ENCODE measurements around the gene CCDC157. TPM values are rescaled to one million over a fixed set of nuclear protein-coding genes. Genes with fewer than 3 reads are reported as not detected.

CCDC157 gene
- total RNA-seq, 1 experiment from 2014 or later = 3.5 TPM

DNA sequence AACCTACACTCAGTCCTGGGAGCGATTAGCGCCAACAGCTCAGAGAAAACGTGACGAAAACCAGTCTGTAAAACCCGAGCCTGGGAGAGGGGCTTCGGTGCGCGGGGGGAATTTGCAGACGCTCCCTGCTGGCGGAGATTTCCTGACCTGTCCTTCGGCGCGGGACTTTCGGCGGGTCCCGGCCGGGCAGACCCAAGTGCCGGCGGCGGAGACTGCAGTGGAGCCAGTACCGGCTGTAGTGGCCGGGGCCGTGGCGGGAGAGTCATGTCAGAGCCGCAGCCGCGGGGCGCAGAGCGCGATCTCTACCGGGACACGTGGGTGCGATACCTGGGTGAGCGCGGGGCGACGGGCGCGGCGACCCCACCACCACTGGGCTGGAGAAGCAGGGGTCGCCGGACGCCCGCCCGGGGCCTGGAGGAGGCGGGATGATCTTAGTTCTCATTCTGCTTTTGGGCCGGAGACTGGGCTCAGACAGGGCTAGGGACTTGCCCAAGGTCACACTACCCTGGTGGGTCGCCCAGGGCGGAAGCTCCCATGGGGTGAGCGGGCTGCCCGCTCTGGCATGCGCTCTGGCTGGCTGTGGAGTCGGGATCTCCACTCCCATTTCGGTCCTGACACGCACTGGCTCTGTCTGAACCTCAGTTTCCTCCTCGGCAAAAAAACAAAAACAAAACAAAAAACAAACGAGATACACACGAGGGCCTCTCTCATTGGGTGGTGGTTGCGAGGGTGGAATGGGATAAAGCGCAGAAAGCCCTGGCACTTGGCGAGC, 69.0 kb downstream of the CCDC157 start, which contains the start of gene MTFP1:
Gene MTFP1 (plus strand): TSS at position 153 of the 772 bp plus-strand sequence. CDS start 112 bp downstream, at position 265.
- Histone ChIP-seq H3K4me3 (ENCODE audit: low read length) (peak within 1 kb of the TSS; percentile 71), H3F3A (ENCODE audit: low read length, unreplicated experiment) (no peaks in the 10 kb centered on the region), H3K27ac (ENCODE audit: low read length) (peak within 1 kb of the TSS; percentile 95), H3K36me3 (ENCODE audit: low read depth, low read length) (no peaks in the 10 kb centered on the region; the same call in 1 of the 2 replicates), H3K9me3 (ENCODE audit: low read length) (no peaks in the 10 kb centered on the region), H3K4me2 (ENCODE audit: low read length) (peak within 1 kb of the TSS; percentile 83), H3K9ac (ENCODE audit: low read length) (peak within 1 kb of the TSS; percentile 88), H3K79me2 (ENCODE audit: low read length) (peaks cover 32% of the 10 kb centered on the region), H3K9me2 (replicated peaks; ENCODE audit: low read length) (no peaks in the 10 kb centered on the region), H3K4me1 (ENCODE audit: insufficient read depth, low read length) (peaks cover 47% of the 10 kb centered on the region), H4K20me1 (ENCODE audit: low read length) (no peaks in the 10 kb centered on the region), H2AFZ (ENCODE audit: low read length) (peak within 1 kb of the TSS; percentile 79), H3K27me3 (ENCODE audit: low read length) (no peaks in the 10 kb centered on the region)
- intact Hi-C loops (cut with micrococcal nuclease) = loop anchor here (1.0 kb wide), 1 partner anchor 35 kb away; no protein-coding TSS in a partner anchor
- DNase-seq (peak; percentile 59), ATAC-seq (peak; percentile 1; the same call in 1 of the 2 replicates)
- TSS peak; percentile 17 for BruUV-seq (replicated peaks)
- TF ChIP-seq, protein P1, sequence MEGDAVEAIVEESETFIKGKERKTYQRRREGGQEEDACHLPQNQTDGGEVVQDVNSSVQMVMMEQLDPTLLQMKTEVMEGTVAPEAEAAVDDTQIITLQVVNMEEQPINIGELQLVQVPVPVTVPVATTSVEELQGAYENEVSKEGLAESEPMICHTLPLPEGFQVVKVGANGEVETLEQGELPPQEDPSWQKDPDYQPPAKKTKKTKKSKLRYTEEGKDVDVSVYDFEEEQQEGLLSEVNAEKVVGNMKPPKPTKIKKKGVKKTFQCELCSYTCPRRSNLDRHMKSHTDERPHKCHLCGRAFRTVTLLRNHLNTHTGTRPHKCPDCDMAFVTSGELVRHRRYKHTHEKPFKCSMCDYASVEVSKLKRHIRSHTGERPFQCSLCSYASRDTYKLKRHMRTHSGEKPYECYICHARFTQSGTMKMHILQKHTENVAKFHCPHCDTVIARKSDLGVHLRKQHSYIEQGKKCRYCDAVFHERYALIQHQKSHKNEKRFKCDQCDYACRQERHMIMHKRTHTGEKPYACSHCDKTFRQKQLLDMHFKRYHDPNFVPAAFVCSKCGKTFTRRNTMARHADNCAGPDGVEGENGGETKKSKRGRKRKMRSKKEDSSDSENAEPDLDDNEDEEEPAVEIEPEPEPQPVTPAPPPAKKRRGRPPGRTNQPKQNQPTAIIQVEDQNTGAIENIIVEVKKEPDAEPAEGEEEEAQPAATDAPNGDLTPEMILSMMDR (conservative IDR thresholded peaks at IDR 0.05; ENCODE audit: low read depth, low read length) = no peak
- no peak for TF ChIP-seq EZH2 (IDR thresholded peaks at IDR 0.05; ENCODE audit: low read length, unreplicated experiment)
- POLR2A ChIA-PET (ENCODE audit: unreplicated experiment) = interaction anchor here (0.6 kb wide), 1 partner anchor 184 kb away, joined by 3 read pairs; no protein-coding TSS in a partner anchor
- CTCF ChIA-PET = interaction anchor here (0.6 to 1.3 kb wide), 2 partner anchors 38 to 215 kb away, joined by 3 to 6 read pairs; partner anchors contain the start of gene RNF215

Other genes with a start within 250 kb of the CCDC157 start
- 64.1 and 71.6 TPM in 2 replicates for gene LIF, start 110.2 kb upstream of the CCDC157 start, total RNA-seq (2014; rRNA removed)
- gene OSM, start 90.2 kb upstream of the CCDC157 start, total RNA-seq (2014; rRNA removed) = not detected in 2 replicates
- gene CASTOR1, start 67.5 kb upstream of the CCDC157 start, total RNA-seq (2014; rRNA removed) = 4.2 and 6.1 TPM in 2 replicates
- gene TBC1D10A, start 30.1 kb upstream of the CCDC157 start, total RNA-seq (2014; rRNA removed) = 12.6 and 19.5 TPM in 2 replicates
- 59.2 and 69.3 TPM in 2 replicates for gene SF3A1, start 113 bp upstream of the CCDC157 start, total RNA-seq (2014; rRNA removed)
- 22.6 and 25.2 TPM in 2 replicates for gene RNF215, start 30.4 kb downstream of the CCDC157 start, total RNA-seq (2014; rRNA removed)
- gene SEC14L2, start 40.0 kb downstream of the CCDC157 start, total RNA-seq (2014; rRNA removed) = 9.7 and 16.8 TPM in 2 replicates
- gene MTFP1, start 68.8 kb downstream of the CCDC157 start, total RNA-seq (2014; rRNA removed) = 59.3 and 65.7 TPM in 2 replicates
- gene SEC14L3, start 115.0 kb downstream of the CCDC157 start, total RNA-seq (2014; rRNA removed) = not detected in 2 replicates
- 2.9 and 3.9 TPM in 2 replicates for gene SEC14L4, start 148.7 kb downstream of the CCDC157 start, total RNA-seq (2014; rRNA removed)
- not detected in 2 replicates for gene SEC14L6, start 189.7 kb downstream of the CCDC157 start, total RNA-seq (2014; rRNA removed)
- not detected in 2 replicates for gene GAL3ST1, start 217.7 kb downstream of the CCDC157 start, total RNA-seq (2014; rRNA removed)
- gene PES1, start 234.9 kb downstream of the CCDC157 start, total RNA-seq (2014; rRNA removed) = 105 and 154 TPM in 2 replicates

Measured in PC-3 (cell line).